GM19467 (cell line): ENCODE results near the gene CHRNA4.
"Not testable (repeated sequence)": the region's sequence is repeated elsewhere in the genome, so short reads cannot be mapped to it uniquely, and the experiment has no call there.

Experiments
- ATAC-seq: cut with Tn5 transposase; IDR thresholded peaks from one replicate; pipeline ENCODE4 v1.9.1; 2021; ENCODE audit warnings: mild to moderate bottlenecking, moderate library complexity; ENCODE audit not compliant: unreplicated experiment

Gene CHRNA4

DNA sequence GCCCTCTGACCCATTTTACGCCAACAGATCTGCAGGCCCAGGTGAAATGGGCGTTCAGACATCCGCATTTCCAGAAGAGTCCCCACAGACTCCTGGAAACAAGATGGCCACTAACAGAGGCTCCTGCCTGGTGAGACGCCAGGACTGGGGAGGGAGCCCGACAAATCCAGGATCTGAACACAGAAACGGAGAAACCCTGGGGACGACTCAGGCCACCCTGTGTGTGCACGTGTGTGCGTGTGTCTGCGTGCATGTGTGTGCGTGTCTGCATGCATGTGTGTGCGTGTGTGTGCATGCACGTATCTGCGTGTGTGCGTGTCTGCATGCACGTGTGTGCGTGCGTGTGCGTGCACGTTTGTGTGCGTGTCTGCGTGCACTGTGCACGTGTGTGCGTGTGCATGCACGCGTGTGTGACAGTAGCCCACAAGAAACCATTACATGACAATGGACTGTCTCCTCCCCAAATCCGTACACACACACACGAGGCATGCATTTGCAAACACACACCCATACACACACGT is 24.9 kb downstream of the CHRNA4 start:
- ATAC-seq, result no peak

DNA sequence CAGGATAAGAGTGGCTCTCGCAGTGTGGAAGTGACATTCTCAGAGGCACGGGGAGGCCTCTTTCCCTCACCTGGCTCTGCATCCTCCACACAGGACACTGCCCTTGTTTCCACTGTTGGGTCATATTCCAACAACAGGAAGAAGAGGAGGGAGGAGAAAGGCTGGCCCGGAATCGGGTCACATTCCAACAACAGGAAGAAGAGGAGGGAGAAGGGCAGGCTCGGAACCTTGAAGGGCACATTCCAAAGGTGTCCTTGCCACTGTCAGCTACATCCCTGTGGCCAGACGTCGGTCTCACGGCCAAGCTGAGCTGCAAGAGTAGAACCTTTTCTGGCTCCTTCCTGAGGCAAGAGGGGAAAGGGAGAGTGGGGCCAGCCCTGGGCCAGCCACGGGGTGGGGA is 25.4 kb downstream of the CHRNA4 start:
- no peak for ATAC-seq

DNA sequence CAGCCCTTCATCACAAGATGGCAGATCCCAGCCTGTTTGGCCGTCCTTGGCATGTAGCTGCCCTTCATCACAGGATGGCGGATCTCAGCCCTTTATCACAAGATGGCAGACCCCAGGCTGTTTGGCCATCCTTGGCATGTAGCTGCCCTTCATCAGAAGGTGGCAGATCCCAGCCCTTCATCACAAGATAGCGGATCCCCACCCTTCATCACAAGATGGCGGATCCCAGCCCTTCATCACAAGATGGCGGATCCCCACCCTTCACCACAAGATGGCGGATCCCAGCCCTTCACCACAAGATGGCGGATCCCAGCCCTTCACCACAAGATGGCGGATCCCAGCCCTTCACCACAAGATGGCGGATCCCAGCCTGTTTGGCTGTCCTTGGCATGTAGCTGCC is 26.1 kb downstream of the CHRNA4 start:
- not testable (repeated sequence) for ATAC-seq

DNA sequence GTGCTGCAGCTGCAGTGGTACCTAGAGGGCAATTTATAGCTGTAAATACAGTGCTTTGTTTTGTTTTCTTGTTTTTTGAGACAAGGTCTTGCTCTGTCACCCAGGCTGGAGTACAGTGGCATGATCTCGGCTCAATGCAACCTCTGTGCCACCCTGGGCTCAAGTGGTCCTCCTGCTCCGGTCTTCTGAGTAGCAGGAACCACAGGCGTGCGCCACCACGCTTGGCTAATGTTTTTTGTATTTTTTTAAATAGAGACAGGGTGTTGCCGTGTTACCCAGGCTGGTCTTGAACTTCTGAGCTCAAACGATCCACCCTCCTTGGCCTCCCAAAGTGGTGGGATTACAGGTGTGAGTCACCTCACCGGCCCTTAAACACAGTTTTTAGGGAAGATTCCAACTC is 26.8 kb downstream of the CHRNA4 start:
- ATAC-seq, result no peak

- no peak for ATAC-seq
Measured at GRCh38 chr20:63333241-63333836, 27.8 kb downstream of the CHRNA4 start.

DNA sequence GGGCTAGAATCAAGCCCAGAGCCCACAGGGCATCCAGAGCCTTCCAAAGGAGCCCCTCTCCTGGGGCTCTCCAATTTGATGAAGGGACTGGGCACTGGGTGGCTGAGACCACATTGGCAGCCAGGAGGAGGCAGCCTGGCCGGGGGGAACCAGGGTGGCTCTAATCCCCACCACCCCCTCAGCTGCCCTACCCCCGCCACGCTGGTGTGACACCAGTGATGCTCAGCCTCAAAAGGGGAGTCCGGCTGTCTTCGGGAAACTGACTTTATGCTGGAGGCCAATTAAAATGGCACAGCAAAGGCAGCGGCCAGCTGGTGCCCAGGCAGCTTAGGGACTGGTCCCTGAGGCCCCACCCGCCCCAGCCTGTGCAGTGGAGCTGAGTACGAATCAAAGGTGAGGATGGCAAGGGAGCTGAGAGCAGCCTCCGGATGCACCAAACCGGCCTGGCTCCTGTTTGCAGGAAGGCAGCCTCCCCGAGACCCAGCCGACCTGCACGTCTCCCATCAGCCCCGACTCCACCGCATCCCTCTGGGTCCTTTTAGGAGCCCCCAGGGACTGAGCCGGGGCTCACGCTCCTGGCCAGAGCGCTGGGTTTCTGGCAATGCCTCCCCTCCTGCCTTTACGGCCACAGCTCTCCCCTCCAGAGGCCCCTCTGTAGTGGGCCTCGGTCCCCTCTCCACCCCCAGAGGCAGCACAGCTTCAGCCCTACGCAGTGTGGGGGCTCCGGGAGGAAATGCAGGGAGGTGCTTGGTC is 28.5 kb downstream of the CHRNA4 start:
- no peak for ATAC-seq

- ATAC-seq, result no peak
Measured at GRCh38 chr20:63331741-63332400, 29.3 kb downstream of the CHRNA4 start.

DNA sequence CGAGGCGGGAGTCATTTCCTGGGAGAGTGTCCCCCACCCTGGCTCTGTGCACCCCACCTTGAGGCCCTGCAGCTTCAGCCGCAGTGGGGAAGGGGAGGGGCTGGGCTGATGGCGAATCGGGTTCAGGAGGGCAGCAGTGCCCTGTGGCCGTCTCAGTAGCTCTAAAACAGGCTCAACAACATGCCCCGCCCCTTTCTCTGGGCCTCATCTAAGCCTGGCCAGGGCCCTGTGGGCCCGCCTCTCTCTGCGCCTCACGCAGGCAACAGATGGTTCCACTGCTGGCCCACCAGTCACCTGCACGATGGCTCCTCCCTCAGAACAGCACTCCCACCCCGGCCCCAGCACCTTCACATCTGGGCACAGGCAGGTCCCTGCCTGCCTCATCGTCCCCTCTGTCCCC is 30.2 kb downstream of the CHRNA4 start:
- ATAC-seq, result no peak

- ATAC-seq, result no peak
Measured at GRCh38 chr20:63330084-63330760, 30.9 kb downstream of the CHRNA4 start.

DNA sequence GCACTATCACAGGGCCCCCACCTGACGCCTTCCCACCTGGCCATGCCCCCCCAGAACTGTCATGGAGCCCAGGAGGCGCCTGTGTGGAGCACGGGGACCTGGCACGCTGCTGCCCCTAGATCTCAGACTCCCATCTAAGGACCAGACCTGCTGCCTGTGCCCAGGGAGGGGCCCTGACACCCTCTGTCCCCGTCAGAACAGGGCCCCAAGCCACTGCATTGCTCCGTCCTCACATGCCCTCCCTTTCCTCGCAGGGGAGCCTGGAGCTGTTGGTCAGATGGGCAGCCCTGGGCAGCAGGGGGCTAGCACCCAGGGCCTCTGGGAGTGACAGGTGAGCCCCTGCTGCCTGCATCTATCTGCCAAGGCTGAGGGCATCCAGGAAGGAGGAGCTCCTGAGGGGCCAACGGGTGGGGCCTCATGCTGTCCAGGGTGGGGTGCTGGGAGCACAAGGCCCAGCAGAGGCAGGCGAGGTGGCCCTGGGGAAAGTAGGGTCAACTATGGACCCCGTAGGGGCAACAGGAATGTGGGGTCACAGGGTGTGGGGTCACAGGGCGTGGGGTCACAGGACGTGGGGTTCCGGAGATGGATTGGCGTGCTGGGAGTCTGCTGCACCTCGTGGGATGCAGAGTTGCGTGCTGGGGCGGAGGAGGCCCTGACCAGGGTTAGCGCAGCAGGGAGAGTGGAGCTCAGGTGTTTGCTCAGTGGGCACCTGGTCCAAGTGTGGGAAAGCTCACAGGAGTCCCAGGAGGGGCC is 31.6 kb downstream of the CHRNA4 start:
- no peak for ATAC-seq

DNA sequence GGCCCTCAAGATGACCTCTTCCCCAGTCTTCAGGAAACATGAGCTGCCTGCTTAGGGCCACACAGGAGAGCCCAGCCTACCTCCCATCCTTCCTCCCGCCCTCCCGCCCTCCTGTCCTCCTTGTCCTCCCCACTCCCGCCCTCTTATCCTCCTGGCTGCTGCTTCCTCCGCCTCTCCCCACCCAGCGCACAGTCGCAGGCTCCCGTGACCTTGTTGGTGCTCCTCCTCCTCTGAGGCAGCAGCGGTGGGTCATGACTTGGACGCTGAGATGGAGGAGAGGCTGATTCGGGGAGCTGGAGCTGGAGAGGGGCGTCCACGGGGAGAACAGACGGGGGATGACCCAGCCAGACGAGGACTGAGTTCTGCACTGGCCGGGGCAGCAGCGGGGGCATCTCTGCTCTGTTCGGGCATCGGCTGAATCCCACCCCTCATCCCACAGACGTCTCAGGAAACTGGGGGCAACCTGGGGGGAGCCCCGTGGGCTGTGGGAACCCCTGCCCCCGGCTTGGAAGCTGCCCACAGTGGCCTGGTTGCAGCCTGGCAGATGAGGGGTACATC is 32.4 kb downstream of the CHRNA4 start:
- no peak for ATAC-seq

DNA sequence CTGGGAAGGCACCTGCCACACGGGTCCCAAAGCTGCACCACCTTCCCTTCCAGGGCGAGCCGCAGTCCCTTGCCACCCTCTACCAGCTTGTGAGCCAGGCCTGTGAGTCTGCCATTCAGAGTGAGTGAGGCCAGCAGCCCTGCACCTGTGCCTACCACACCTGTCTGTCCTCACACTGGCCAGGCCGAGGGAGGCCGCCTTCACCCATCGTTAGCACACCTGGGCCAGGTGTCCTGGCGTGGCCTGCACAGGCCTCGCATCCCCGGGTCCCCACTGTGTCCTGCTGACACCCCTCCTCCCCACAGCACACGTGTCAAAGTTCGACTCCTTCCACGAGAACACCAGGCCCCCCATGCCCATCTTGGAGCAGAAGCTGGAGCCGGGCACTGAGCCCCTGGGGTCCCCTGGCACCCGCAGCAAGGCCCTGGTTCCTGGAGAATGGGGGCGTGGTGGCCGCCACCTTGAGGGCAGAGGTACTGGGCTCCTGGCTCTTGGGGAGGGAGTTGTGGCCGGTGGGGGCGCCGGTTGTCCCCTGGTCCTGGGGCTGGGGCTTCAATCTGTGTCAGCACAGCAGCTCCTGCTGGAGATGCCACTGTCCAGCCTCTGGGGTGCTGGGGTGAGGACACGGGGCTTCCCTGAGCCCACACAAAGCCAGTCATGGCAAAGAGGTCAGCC is 33.0 kb downstream of the CHRNA4 start:
- ATAC-seq, result no peak

- no peak for ATAC-seq
Measured at GRCh38 chr20:63327231-63327745, 33.9 kb downstream of the CHRNA4 start.

GRCh38 chr20:63326314-63327230 is 34.6 kb downstream of the CHRNA4 start:
- no peak for ATAC-seq

- no peak for ATAC-seq
Measured at GRCh38 chr20:63325554-63326313, 35.4 kb downstream of the CHRNA4 start.

DNA sequence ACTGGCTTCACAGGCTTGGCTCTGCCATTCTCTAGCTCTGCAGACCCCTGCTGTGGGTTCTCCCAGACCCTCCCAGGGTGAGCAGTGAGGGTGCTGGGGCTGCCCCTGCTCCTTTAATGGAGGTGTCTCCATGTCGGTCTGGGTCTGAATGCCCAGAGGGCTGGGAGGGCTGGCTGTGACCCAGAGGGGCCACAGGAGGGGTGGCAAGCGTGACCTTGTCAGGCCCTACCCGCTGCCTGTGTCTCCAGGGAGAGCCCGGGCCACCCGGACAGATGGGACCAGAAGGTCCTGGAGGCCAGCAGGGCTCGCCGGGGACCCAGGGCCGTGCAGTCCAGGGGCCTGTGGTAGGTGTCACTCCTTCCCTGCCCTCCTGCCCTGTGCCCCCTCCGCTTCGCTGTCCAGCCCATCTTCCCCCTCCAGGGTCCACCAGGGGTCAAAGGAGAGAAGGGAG is 36.1 kb downstream of the CHRNA4 start:
- no peak for ATAC-seq

DNA sequence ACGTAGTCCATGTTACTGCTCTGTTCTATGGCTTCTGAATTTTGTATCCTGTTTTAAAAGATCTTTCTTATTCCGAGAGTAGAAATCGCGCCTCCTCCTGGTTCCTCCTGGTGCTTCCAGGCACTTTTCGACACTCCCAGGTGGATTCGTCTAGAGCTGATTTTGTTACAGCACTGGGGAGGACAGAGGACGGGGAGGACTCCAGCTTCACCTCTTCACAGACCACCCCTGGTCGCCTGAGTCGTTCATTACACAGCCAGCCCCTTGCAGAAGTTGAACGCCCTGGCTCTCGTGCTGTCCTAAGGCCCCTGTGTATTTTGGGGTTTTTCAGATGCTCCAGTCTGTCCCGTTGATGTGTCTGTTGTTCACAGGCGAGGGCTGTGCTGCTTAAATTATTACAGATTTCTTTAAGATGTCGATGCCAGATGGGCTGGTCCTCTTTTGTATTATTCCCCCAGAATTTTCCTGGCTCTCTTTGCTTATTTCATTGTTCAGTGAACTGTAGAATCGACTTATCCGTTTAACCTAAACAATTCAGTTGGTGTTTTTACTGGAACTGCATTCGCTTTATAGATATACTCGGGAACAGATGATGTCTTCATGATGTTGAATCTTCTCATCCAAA is 37.7 kb downstream of the CHRNA4 start:
- ATAC-seq, result no peak
